ENCODE data around the gene C20orf202. TPM values are rescaled to one million over a fixed set of nuclear protein-coding genes. Genes with fewer than 3 reads are reported as not detected.
A peak's percentile ranks its signal among the peaks of the same experiment; 100 is the strongest.

C20orf202 gene
- total RNA-seq, 1 donor from 2014 or later = 0.92 TPM

DNA sequence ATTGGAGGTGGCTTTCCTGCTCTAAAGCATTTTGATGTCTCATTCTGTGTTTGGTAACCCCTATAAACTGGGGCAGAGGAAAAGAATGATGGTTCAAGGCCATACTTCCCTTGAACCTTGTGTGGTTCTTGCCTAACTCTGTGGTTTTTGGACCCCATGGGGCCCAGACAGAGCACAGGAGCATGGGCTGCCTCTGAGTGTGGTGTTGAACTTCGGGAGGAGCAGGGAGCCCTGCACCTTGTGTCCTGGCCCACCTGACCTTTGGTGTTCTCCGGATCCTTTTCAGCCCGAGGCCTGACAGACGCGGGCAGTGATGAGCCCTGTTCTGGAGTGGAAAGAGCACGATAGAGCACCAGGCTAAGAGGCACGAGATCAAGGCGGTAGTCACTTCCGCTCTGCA lies 37.3 kb upstream of the C20orf202 start:
- H3K9me3 Mint-ChIP-seq (ENCODE audit: unreplicated experiment) = no peaks in the 10 kb centered on the region
- TF ChIP-seq, protein P1, sequence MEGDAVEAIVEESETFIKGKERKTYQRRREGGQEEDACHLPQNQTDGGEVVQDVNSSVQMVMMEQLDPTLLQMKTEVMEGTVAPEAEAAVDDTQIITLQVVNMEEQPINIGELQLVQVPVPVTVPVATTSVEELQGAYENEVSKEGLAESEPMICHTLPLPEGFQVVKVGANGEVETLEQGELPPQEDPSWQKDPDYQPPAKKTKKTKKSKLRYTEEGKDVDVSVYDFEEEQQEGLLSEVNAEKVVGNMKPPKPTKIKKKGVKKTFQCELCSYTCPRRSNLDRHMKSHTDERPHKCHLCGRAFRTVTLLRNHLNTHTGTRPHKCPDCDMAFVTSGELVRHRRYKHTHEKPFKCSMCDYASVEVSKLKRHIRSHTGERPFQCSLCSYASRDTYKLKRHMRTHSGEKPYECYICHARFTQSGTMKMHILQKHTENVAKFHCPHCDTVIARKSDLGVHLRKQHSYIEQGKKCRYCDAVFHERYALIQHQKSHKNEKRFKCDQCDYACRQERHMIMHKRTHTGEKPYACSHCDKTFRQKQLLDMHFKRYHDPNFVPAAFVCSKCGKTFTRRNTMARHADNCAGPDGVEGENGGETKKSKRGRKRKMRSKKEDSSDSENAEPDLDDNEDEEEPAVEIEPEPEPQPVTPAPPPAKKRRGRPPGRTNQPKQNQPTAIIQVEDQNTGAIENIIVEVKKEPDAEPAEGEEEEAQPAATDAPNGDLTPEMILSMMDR (IDR thresholded peaks at IDR 0.05; ENCODE audit: unreplicated experiment) = no peak
- peaks cover 27% of the 10 kb centered on the region for H3K4me1 Mint-ChIP-seq (ENCODE audit: unreplicated experiment)
- peaks cover 63% of the 10 kb centered on the region for H3K36me3 Mint-ChIP-seq (ENCODE audit: low read depth, unreplicated experiment)
- no peak overlapping the region for H3K4me3 Mint-ChIP-seq (ENCODE audit: unreplicated experiment)
- H3K27ac Mint-ChIP-seq (ENCODE audit: unreplicated experiment) = no peak overlapping the region
- DNase-seq (ENCODE audit: low spot score) = no peak
- no peaks in the 10 kb centered on the region for H3K27me3 Mint-ChIP-seq (ENCODE audit: unreplicated experiment)

- Mint-ChIP-seq H3K27me3 (ENCODE audit: unreplicated experiment) (no peaks in the 10 kb centered on the region), H3K36me3 (ENCODE audit: low read depth, unreplicated experiment) (peaks cover 61% of the 10 kb centered on the region), H3K4me1 (ENCODE audit: unreplicated experiment) (peaks cover 27% of the 10 kb centered on the region), H3K9me3 (ENCODE audit: unreplicated experiment) (no peaks in the 10 kb centered on the region), H3K27ac (ENCODE audit: unreplicated experiment) (peak overlapping the region; percentile 38), H3K4me3 (ENCODE audit: unreplicated experiment) (peak overlapping the region; percentile 56)
- no peak for DNase-seq (ENCODE audit: low spot score)
- TF ChIP-seq, protein P1 (IDR thresholded peaks at IDR 0.05; ENCODE audit: unreplicated experiment) = no peak
Measured at GRCh38 chr20:1166948-1167720, 36.1 kb upstream of the C20orf202 start.

GRCh38 chr20:1169224-1169623 lies 34.0 kb upstream of the C20orf202 start:
- TF ChIP-seq, protein P1 (IDR thresholded peaks at IDR 0.05; ENCODE audit: unreplicated experiment) = no peak
- Mint-ChIP-seq H3K4me3 (ENCODE audit: unreplicated experiment) (no peak overlapping the region), H3K4me1 (ENCODE audit: unreplicated experiment) (peaks cover 27% of the 10 kb centered on the region), H3K36me3 (ENCODE audit: low read depth, unreplicated experiment) (peaks cover 61% of the 10 kb centered on the region), H3K9me3 (ENCODE audit: unreplicated experiment) (no peaks in the 10 kb centered on the region), H3K27me3 (ENCODE audit: unreplicated experiment) (no peaks in the 10 kb centered on the region), H3K27ac (ENCODE audit: unreplicated experiment) (no peak overlapping the region)
- no peak for DNase-seq (ENCODE audit: low spot score)

GRCh38 chr20:1171461-1172093 lies 31.7 kb upstream of the C20orf202 start:
- Mint-ChIP-seq H3K36me3 (ENCODE audit: low read depth, unreplicated experiment) (peaks cover 44% of the 10 kb centered on the region), H3K27ac (ENCODE audit: unreplicated experiment) (no peak overlapping the region), H3K4me3 (ENCODE audit: unreplicated experiment) (no peak overlapping the region), H3K4me1 (ENCODE audit: unreplicated experiment) (peaks cover 18% of the 10 kb centered on the region), H3K27me3 (ENCODE audit: unreplicated experiment) (peaks cover 4% of the 10 kb centered on the region), H3K9me3 (ENCODE audit: unreplicated experiment) (no peaks in the 10 kb centered on the region)
- DNase-seq (ENCODE audit: low spot score) = peak; percentile 60
- TF ChIP-seq, protein P1 (IDR thresholded peaks at IDR 0.05; ENCODE audit: unreplicated experiment) = no peak

DNA sequence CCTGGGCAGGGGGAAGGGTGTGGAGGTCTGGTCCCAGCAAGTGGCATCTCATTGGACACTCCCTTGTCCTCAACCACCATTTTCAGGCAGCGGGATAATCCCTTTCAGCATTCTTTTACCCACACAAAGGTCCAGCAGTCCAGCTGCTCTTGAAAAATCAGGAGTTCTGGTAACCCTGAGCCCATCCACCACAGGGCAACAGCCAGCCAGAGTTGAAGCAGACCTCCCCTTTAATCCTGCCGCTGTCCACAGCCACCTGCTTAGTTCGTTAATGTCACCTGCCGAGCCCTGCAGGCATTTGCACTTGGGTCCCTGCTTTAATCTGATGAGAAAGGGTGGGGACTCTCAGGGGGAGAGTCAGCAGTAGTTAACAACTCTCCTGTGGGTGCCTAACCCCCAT lies 29.6 kb upstream of the C20orf202 start:
- Mint-ChIP-seq H3K27ac (ENCODE audit: unreplicated experiment) (no peak overlapping the region), H3K27me3 (ENCODE audit: unreplicated experiment) (peaks cover 4% of the 10 kb centered on the region), H3K4me3 (ENCODE audit: unreplicated experiment) (no peak overlapping the region), H3K9me3 (ENCODE audit: unreplicated experiment) (no peaks in the 10 kb centered on the region), H3K4me1 (ENCODE audit: unreplicated experiment) (peaks cover 5% of the 10 kb centered on the region), H3K36me3 (ENCODE audit: low read depth, unreplicated experiment) (peaks cover 29% of the 10 kb centered on the region)
- TF ChIP-seq, protein P1 (IDR thresholded peaks at IDR 0.05; ENCODE audit: unreplicated experiment) = no peak
- DNase-seq (ENCODE audit: low spot score) = no peak

Data from endothelial cell (in vitro differentiated cells).